IPS-18a (cell line): ENCODE results near the gene ARHGAP24.
"Not testable (repeated sequence)": the region's sequence is repeated elsewhere in the genome, so short reads cannot be mapped to it uniquely, and the experiment has no call there.

Experiments used
- H3K27ac ChIP-seq: one replicate; pipeline ENCODE4 v1.5.1; 2013; ENCODE audit warnings: low read length
- H3K27me3 ChIP-seq: one replicate; pipeline ENCODE4 v1.6.1; 2013; ENCODE audit warnings: mild to moderate bottlenecking, low read length; ENCODE audit not compliant: control insufficient read depth, insufficient read depth
- H3K36me3 ChIP-seq: one replicate; pipeline ENCODE4 v1.6.1; 2013; ENCODE audit warnings: low read depth, low read length; ENCODE audit not compliant: control insufficient read depth
- H3K4me1 ChIP-seq: one replicate; pipeline ENCODE4 v1.6.1; 2013; ENCODE audit warnings: low read depth, low read length; ENCODE audit not compliant: control insufficient read depth
- H3K4me3 ChIP-seq: one replicate; pipeline ENCODE4 v1.5.1; 2013; ENCODE audit warnings: low read length
- H3K9ac ChIP-seq: one replicate; pipeline ENCODE4 v1.6.1; 2013; ENCODE audit warnings: mild to moderate bottlenecking, low read length, moderate library complexity
- H3K9me3 ChIP-seq: one replicate; pipeline ENCODE4 v1.6.1; 2013; ENCODE audit warnings: low read depth, low read length; ENCODE audit not compliant: control insufficient read depth

Gene ARHGAP24

DNA sequence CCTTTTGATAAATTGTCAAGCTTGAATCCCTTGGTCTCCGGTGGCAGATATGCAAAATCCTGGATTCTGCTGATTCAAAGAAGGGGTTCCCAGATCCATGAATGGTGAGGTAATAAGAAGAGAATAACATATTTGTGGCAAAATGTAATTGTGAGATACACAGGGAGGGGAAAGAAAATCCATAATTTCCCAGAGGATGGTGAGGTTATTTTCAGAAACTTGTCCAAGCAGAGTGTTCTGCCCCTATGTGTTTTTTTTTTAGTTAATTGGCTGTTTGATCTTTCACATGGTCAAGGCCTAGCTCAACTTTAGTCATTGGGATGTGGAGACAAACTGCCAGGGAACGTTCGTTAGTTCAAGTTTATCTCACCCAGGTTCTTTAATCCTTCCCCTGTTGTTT is 476.1 kb downstream of the ARHGAP24 start:
- no peak overlapping the region for H3K9ac ChIP-seq
- H3K27ac ChIP-seq, result no peak overlapping the region
- H3K36me3 ChIP-seq, result no peaks in the 10 kb centered on the region
- H3K4me3 ChIP-seq, result no peak overlapping the region
- peaks cover 6% of the 10 kb centered on the region for H3K4me1 ChIP-seq
- H3K9me3 ChIP-seq, result no peaks in the 10 kb centered on the region
- H3K27me3 ChIP-seq, result no peaks in the 10 kb centered on the region

GRCh38 chr4:85952528-85952927 is 477.6 kb downstream of the ARHGAP24 start:
- H3K9me3 ChIP-seq, result no peaks in the 10 kb centered on the region
- peaks cover 6% of the 10 kb centered on the region for H3K4me1 ChIP-seq
- no peak overlapping the region for H3K27ac ChIP-seq
- H3K27me3 ChIP-seq, result no peaks in the 10 kb centered on the region
- H3K4me3 ChIP-seq, result no peak overlapping the region
- no peaks in the 10 kb centered on the region for H3K36me3 ChIP-seq
- no peak overlapping the region for H3K9ac ChIP-seq

- Histone ChIP-seq H3K36me3 (no peaks in the 10 kb centered on the region), H3K27ac (no peak overlapping the region), H3K4me3 (no peak overlapping the region)
These were observed 478.2 kb downstream of the ARHGAP24 start for GRCh38 chr4:85952972-85953650.

GRCh38 chr4:85953651-85954018 is 478.7 kb downstream of the ARHGAP24 start:
- Histone ChIP-seq H3K9me3 (no peaks in the 10 kb centered on the region), H3K27me3 (no peaks in the 10 kb centered on the region), H3K27ac (no peak overlapping the region), H3K4me3 (no peak overlapping the region), H3K36me3 (no peaks in the 10 kb centered on the region), H3K4me1 (peaks cover 6% of the 10 kb centered on the region), H3K9ac (no peak overlapping the region)

More at GRCh38 chr4:85952972-85953650, 478.2 kb downstream of the ARHGAP24 start:
- Histone ChIP-seq H3K27me3 (no peaks in the 10 kb centered on the region), H3K9ac (no peak overlapping the region), H3K4me1 (peaks cover 6% of the 10 kb centered on the region), H3K9me3 (no peaks in the 10 kb centered on the region)

- no peaks in the 10 kb centered on the region for H3K36me3 ChIP-seq
- no peak overlapping the region for H3K4me3 ChIP-seq
- no peaks in the 10 kb centered on the region for H3K27me3 ChIP-seq
- peaks cover 6% of the 10 kb centered on the region for H3K4me1 ChIP-seq
- H3K9me3 ChIP-seq, result no peaks in the 10 kb centered on the region
- H3K9ac ChIP-seq, result no peak overlapping the region
- H3K27ac ChIP-seq, result no peak overlapping the region
These were observed 480.8 kb downstream of the ARHGAP24 start for GRCh38 chr4:85955620-85956292.

DNA sequence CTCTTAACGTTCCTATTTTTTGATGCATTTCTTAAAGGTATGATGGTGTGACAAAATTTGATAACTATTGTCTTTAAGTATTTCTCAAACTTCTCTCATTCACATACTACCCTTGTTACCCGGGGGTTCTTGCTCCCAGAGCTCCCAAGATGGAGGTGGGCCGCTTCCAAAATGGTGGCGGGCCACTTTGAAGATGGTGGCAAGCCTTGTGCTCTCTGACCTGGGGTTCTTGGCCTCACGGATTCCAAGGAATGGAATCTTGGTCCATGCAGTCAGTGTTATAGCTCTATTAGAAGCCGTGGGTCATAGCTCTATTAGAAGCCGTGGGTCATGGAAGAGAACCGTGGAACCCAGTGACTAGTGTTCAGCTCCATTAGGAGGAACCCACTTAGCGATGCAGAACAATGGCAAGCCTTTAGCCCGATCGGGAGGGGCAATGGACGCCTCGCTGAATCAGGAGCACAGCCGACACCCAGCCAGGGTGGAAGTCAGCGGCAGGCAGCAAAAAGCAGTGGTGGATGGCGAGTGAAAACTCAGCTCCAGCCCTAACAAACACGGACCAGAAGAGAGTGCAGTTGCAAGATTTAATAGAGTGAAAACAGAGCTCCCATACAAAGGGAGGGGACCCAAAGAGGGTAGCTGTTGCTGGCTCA is 481.5 kb downstream of the ARHGAP24 start:
- H3K27me3 ChIP-seq, result no peaks in the 10 kb centered on the region
- H3K9me3 ChIP-seq, result no peaks in the 10 kb centered on the region
- no peak overlapping the region for H3K4me3 ChIP-seq
- peaks cover 6% of the 10 kb centered on the region for H3K4me1 ChIP-seq
- H3K9ac ChIP-seq, result no peak overlapping the region
- no peak overlapping the region for H3K27ac ChIP-seq
- H3K36me3 ChIP-seq, result no peaks in the 10 kb centered on the region

GRCh38 chr4:85961887-85962286 is 486.9 kb downstream of the ARHGAP24 start:
- no peaks in the 10 kb centered on the region for H3K27me3 ChIP-seq
- no peak overlapping the region for H3K27ac ChIP-seq
- no peak overlapping the region for H3K9ac ChIP-seq
- no peaks in the 10 kb centered on the region for H3K4me1 ChIP-seq
- H3K4me3 ChIP-seq, result no peak overlapping the region
- H3K36me3 ChIP-seq, result no peaks in the 10 kb centered on the region
- H3K9me3 ChIP-seq, result no peaks in the 10 kb centered on the region

GRCh38 chr4:85963231-85963630 is 488.3 kb downstream of the ARHGAP24 start:
- H3K4me3 ChIP-seq, result no peak overlapping the region
- no peaks in the 10 kb centered on the region for H3K36me3 ChIP-seq
- no peak overlapping the region for H3K9ac ChIP-seq
- H3K27me3 ChIP-seq, result no peaks in the 10 kb centered on the region
- H3K4me1 ChIP-seq, result no peaks in the 10 kb centered on the region
- no peaks in the 10 kb centered on the region for H3K9me3 ChIP-seq
- H3K27ac ChIP-seq, result no peak overlapping the region

GRCh38 chr4:85964298-85964697 is 489.3 kb downstream of the ARHGAP24 start:
- no peaks in the 10 kb centered on the region for H3K27me3 ChIP-seq
- no peaks in the 10 kb centered on the region for H3K9me3 ChIP-seq
- H3K4me3 ChIP-seq, result no peak overlapping the region
- H3K9ac ChIP-seq, result no peak overlapping the region
- no peak overlapping the region for H3K27ac ChIP-seq
- no peaks in the 10 kb centered on the region for H3K36me3 ChIP-seq
- H3K4me1 ChIP-seq, result no peaks in the 10 kb centered on the region

DNA sequence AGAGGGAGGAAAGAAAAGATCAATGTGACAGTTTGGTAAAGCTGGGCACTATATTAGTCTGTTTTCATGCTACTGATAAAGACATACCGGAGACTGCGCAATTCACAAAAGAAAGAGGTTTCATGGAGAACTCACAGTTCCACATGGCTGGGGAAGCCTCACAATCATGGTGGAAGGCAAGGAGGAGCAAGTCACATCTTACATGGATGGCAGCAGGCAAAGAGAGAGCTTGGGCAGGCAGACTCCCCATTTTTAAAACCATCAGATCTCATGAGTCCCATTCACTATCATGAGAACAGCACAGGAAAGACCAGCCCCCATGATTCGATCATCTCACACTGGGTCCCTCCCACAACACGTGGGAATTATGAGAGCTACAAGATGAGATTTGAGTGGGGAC is 490.1 kb downstream of the ARHGAP24 start:
- not testable (repeated sequence) for H3K4me1 ChIP-seq, H3K27ac ChIP-seq, H3K27me3 ChIP-seq, H3K4me3 ChIP-seq, H3K36me3 ChIP-seq, H3K9ac ChIP-seq, H3K9me3 ChIP-seq

DNA sequence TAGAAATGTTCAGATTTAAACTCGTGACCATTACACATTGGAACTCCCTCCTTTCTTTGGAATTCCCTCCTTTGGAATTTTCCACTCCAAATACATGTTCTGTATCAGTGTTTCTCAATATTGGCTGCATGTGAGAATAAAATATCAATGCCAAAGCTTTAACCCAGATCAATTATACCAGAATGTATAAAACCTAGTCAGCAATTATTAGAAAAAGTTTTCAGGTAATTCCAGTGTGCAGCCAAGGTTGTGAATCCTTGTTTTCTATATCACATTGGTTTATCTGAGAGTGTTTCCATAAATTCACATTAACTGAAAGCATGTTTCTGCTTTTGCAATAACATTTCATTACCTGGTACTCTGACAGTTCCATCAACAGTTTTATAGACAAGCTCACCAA is 490.6 kb downstream of the ARHGAP24 start:
- H3K9ac ChIP-seq, result no peak overlapping the region
- no peaks in the 10 kb centered on the region for H3K4me1 ChIP-seq
- H3K4me3 ChIP-seq, result no peak overlapping the region
- no peak overlapping the region for H3K27ac ChIP-seq
- H3K36me3 ChIP-seq, result no peaks in the 10 kb centered on the region
- no peaks in the 10 kb centered on the region for H3K27me3 ChIP-seq
- H3K9me3 ChIP-seq, result no peaks in the 10 kb centered on the region

GRCh38 chr4:85966373-85966772 is 491.4 kb downstream of the ARHGAP24 start:
- no peaks in the 10 kb centered on the region for H3K36me3 ChIP-seq
- H3K9ac ChIP-seq, result no peak overlapping the region
- no peaks in the 10 kb centered on the region for H3K9me3 ChIP-seq
- no peaks in the 10 kb centered on the region for H3K27me3 ChIP-seq
- no peak overlapping the region for H3K4me3 ChIP-seq
- no peak overlapping the region for H3K27ac ChIP-seq
- H3K4me1 ChIP-seq, result no peaks in the 10 kb centered on the region
